Endothelial cell (in vitro differentiated cells): Measurements from ENCODE around the gene SLC39A12. TPM values are rescaled to one million over a fixed set of nuclear protein-coding genes. Genes with fewer than 3 reads are reported as not detected.
"Not testable (repeated sequence)": the region's sequence is repeated elsewhere in the genome, so short reads cannot be mapped to it uniquely, and the experiment has no call there.

ENCODE experiments used
- DNase-seq: peaks from one replicate; pipeline ENCODE4 v3.0.0; 2021; ENCODE audit warnings: low spot score
- H3K27ac Mint-ChIP-seq: one replicate; pipeline ENCODE4 v1.8.0; 2021; ENCODE audit warnings: mixed read lengths, inconsistent platforms; ENCODE audit not compliant: unreplicated experiment
- H3K27me3 Mint-ChIP-seq: one replicate; pipeline ENCODE4 v1.8.0; 2021; ENCODE audit warnings: mild to moderate bottlenecking, moderate library complexity, mixed read lengths, inconsistent platforms; ENCODE audit not compliant: unreplicated experiment
- H3K36me3 Mint-ChIP-seq: one replicate; pipeline ENCODE4 v1.8.0; 2021; ENCODE audit warnings: mild to moderate bottlenecking, low read depth, mixed read lengths, inconsistent platforms; ENCODE audit not compliant: unreplicated experiment
- H3K4me1 Mint-ChIP-seq: one replicate; pipeline ENCODE4 v1.8.0; 2021; ENCODE audit warnings: mild to moderate bottlenecking, mixed read lengths, inconsistent platforms; ENCODE audit not compliant: unreplicated experiment
- H3K4me3 Mint-ChIP-seq: one replicate; pipeline ENCODE4 v1.8.0; 2021; ENCODE audit warnings: mild to moderate bottlenecking, mixed read lengths, inconsistent platforms; ENCODE audit not compliant: unreplicated experiment
- H3K9me3 Mint-ChIP-seq: one replicate; pipeline ENCODE4 v1.8.0; 2021; ENCODE audit warnings: mixed read lengths, inconsistent platforms; ENCODE audit not compliant: unreplicated experiment
- CTCF ChIP-seq: fragments of 200-600 bp; sonication (generic); IDR thresholded peaks from one replicate; pipeline ENCODE4 v1.5.0; 2021; ENCODE audit warnings: antibody characterized with exemption; ENCODE audit not compliant: unreplicated experiment
- total RNA-seq: library from RNA; stranded (reverse); fragmentation: NEBNext Ultra II Directional; extraction: Animal tissue kit (Norgen Biotek cat#: 25700); gene quantifications from one replicate; pipeline ENCODE4 v1.2.1, GENCODE V29; 2021; ENCODE audit not compliant: unreplicated experiment

Gene SLC39A12
- total RNA-seq, 1 donor from 2014 or later: 0.10 TPM

GRCh38 chr10:17915181-17915580 lies 36.5 kb upstream of the SLC39A12 start:
- no peak for TF ChIP-seq CTCF
- Mint-ChIP-seq H3K27ac (no peak overlapping the region), H3K4me3 (no peak overlapping the region), H3K4me1 (no peaks in the 10 kb centered on the region), H3K36me3 (peaks cover 11% of the 10 kb centered on the region), H3K27me3 (peaks cover 2% of the 10 kb centered on the region), H3K9me3 (no peaks in the 10 kb centered on the region)
- DNase-seq: no peak

- no peak overlapping the region for H3K27ac Mint-ChIP-seq
- H3K36me3 Mint-ChIP-seq: peaks cover 4% of the 10 kb centered on the region
- no peak for TF ChIP-seq CTCF
- H3K9me3 Mint-ChIP-seq: no peaks in the 10 kb centered on the region
- H3K27me3 Mint-ChIP-seq: peaks cover 2% of the 10 kb centered on the region
- no peaks in the 10 kb centered on the region for H3K4me1 Mint-ChIP-seq
- no peak for DNase-seq
- H3K4me3 Mint-ChIP-seq: no peak overlapping the region
Measured at GRCh38 chr10:17918187-17918903, 33.4 kb upstream of the SLC39A12 start.

- H3K9me3 Mint-ChIP-seq: no peaks in the 10 kb centered on the region
- no peak for TF ChIP-seq CTCF
- H3K27ac Mint-ChIP-seq: no peak overlapping the region
- no peaks in the 10 kb centered on the region for H3K4me1 Mint-ChIP-seq
- peaks cover 4% of the 10 kb centered on the region for H3K36me3 Mint-ChIP-seq
- no peak for DNase-seq
- peaks cover 4% of the 10 kb centered on the region for H3K27me3 Mint-ChIP-seq
- H3K4me3 Mint-ChIP-seq: no peak overlapping the region
Measured at GRCh38 chr10:17921378-17921777, 30.3 kb upstream of the SLC39A12 start.

- no peak for TF ChIP-seq CTCF
- no peaks in the 10 kb centered on the region for H3K9me3 Mint-ChIP-seq
- H3K27ac Mint-ChIP-seq: no peak overlapping the region
- H3K27me3 Mint-ChIP-seq: peaks cover 2% of the 10 kb centered on the region
- no peaks in the 10 kb centered on the region for H3K4me1 Mint-ChIP-seq
- no peak for DNase-seq
- no peak overlapping the region for H3K4me3 Mint-ChIP-seq
- no peaks in the 10 kb centered on the region for H3K36me3 Mint-ChIP-seq
Measured at GRCh38 chr10:17923728-17924127, 28.0 kb upstream of the SLC39A12 start.

- DNase-seq: no peak
- no peak overlapping the region for H3K4me3 Mint-ChIP-seq
- no peaks in the 10 kb centered on the region for H3K27me3 Mint-ChIP-seq
- no peaks in the 10 kb centered on the region for H3K9me3 Mint-ChIP-seq
- H3K4me1 Mint-ChIP-seq: no peaks in the 10 kb centered on the region
- H3K27ac Mint-ChIP-seq: no peak overlapping the region
- no peaks in the 10 kb centered on the region for H3K36me3 Mint-ChIP-seq
- TF ChIP-seq CTCF: no peak
Measured at GRCh38 chr10:17943033-17943745, 8.5 kb upstream of the SLC39A12 start.

GRCh38 chr10:17950269-17950668 lies 1.4 kb upstream of the SLC39A12 start:
- H3K27me3 Mint-ChIP-seq, H3K36me3 Mint-ChIP-seq, H3K4me3 Mint-ChIP-seq, H3K27ac Mint-ChIP-seq, DNase-seq, H3K4me1 Mint-ChIP-seq, H3K9me3 Mint-ChIP-seq: not testable (repeated sequence)
